ENCODE measurements around the gene RPAIN.

RPAIN gene

DNA sequence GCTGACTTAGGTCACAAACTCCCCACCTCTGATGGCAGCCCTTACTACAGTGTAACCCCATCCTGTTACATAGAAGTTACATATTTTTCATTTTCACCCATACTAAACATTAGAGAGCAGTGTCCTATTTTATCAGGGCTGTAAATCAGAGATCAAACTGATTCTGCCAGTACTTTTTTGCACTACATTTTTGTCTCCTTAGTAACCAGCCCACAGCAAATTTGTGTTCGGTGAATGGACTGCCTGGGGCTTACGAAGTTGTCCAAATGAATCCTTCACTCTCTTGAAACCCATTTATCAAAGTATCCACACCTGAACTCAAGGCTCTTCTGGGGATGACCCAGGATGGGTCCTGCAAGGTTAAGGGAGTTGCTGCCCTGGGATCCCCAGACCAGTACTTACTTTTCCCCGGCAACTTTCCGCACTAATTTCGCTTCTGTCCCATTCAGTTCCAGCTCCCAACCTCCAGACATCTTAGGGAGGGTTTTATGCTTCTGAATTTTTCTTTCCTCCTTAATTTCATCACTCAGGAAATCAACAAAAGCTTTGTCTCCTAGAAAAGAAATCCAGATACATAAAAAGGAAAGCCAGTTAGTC, 17.8 kb downstream of the RPAIN start:
- H3K4me3 ChIP-seq (ENCODE audit: control insufficient read depth, low read depth, low read length), result peak overlapping the region; percentile 92
- TF ChIP-seq, protein P1, sequence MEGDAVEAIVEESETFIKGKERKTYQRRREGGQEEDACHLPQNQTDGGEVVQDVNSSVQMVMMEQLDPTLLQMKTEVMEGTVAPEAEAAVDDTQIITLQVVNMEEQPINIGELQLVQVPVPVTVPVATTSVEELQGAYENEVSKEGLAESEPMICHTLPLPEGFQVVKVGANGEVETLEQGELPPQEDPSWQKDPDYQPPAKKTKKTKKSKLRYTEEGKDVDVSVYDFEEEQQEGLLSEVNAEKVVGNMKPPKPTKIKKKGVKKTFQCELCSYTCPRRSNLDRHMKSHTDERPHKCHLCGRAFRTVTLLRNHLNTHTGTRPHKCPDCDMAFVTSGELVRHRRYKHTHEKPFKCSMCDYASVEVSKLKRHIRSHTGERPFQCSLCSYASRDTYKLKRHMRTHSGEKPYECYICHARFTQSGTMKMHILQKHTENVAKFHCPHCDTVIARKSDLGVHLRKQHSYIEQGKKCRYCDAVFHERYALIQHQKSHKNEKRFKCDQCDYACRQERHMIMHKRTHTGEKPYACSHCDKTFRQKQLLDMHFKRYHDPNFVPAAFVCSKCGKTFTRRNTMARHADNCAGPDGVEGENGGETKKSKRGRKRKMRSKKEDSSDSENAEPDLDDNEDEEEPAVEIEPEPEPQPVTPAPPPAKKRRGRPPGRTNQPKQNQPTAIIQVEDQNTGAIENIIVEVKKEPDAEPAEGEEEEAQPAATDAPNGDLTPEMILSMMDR (conservative IDR thresholded peaks at IDR 0.05; ENCODE audit: control insufficient read depth, insufficient read depth, low read depth, low read length), result no peak
- DNase-seq (ENCODE audit: low read depth), result peak; percentile 36

GRCh38 chr17:5438716-5439445, 18.9 kb downstream of the RPAIN start, which contains the start of gene C1QBP:
C1QBP (minus strand) TSS chr17:5439155; CDS start chr17:5439073, 82 bp downstream.
- peak within 1 kb of the TSS; percentile 92 for H3K4me3 ChIP-seq (ENCODE audit: control insufficient read depth, low read depth, low read length)
- peak; percentile 89 for DNase-seq (ENCODE audit: low read depth)
- TF ChIP-seq, protein P1 (conservative IDR thresholded peaks at IDR 0.05; ENCODE audit: control insufficient read depth, insufficient read depth, low read depth, low read length), result peak; percentile 76

GRCh38 chr17:5439446-5439764, 19.4 kb downstream of the RPAIN start:
- no peak for DNase-seq (ENCODE audit: low read depth)
- H3K4me3 ChIP-seq (ENCODE audit: control insufficient read depth, low read depth, low read length), result peak overlapping the region; percentile 28
- TF ChIP-seq, protein P1 (conservative IDR thresholded peaks at IDR 0.05; ENCODE audit: control insufficient read depth, insufficient read depth, low read depth, low read length), result no peak

DNA sequence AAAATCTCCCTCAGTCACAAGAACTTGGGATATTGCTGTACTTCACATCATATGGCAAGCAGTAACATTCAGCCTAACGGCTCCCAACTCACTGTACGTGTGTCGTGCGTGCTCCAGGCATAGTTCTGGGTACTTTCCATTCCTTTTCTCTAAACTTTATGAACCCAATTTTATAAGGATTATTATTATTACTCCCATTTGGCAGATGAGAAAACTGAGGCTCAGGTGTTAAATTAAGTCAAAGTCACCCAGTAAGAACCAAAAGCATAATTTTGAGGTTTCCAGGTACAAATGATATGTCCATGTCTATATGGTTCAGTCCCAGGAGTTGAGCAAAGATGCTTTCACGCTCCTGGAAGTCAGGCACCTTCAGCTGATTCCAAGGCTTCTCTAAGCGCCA, 23.7 kb downstream of the RPAIN start:
- no peak for DNase-seq (ENCODE audit: low read depth)
- TF ChIP-seq, protein P1 (conservative IDR thresholded peaks at IDR 0.05; ENCODE audit: control insufficient read depth, insufficient read depth, low read depth, low read length), result no peak
- H3K4me3 ChIP-seq (ENCODE audit: control insufficient read depth, low read depth, low read length), result no peak overlapping the region

DNA sequence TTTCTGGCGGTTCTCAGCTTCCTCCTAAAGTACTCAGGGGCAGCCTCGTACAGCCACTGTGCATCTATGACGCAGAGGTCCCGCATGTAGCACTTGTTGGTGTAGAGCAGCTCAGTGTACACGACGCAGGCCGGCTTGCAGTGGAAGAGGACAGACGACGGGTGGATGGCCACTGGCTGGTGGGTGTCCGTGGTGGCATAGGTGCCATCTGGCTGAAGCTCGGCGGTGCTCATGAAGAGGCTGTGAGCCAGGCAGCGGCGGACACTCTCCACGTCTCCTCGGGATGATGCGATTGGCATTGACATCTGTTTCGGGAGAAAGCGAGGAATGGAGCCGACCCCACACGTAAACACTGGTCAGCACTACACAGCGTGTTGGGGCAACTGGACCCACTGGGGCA, 24.2 kb downstream of the RPAIN start:
- TF ChIP-seq, protein P1 (conservative IDR thresholded peaks at IDR 0.05; ENCODE audit: control insufficient read depth, insufficient read depth, low read depth, low read length), result no peak
- no peak for DNase-seq (ENCODE audit: low read depth)
- no peak overlapping the region for H3K4me3 ChIP-seq (ENCODE audit: control insufficient read depth, low read depth, low read length)

DNA sequence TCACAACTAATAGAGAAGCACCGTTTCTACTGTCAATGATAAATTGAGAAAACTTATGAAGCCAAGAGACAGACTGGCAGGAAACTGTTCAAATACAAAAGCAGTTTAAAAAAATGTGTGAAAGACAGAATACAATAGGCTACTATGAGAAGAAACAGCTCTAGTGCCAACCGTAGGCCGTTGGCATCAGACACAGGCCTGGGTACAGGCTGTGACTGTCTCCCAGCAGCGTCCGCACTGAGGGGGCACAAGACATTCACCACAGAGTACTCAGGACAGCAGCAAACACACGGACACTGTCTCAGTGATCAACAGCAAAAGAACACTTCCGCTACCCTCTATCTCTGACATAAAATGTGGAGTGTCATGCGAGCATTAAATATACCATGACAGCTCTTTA, 26.8 kb downstream of the RPAIN start:
- TF ChIP-seq, protein P1 (conservative IDR thresholded peaks at IDR 0.05; ENCODE audit: control insufficient read depth, insufficient read depth, low read depth, low read length), result no peak
- no peak overlapping the region for H3K4me3 ChIP-seq (ENCODE audit: control insufficient read depth, low read depth, low read length)
- DNase-seq (ENCODE audit: low read depth), result no peak

Data from fibroblast of mammary gland (primary cell).